GM12878 (cell line): ENCODE results near the gene PPP2R5C. TPM values are rescaled to one million over a fixed set of nuclear protein-coding genes. Genes with fewer than 3 reads are reported as not detected.
A peak's percentile ranks its signal among the peaks of the same experiment; 100 is the strongest.

Experiments
- ATAC-seq: fragments of 200-7000 bp; cut with Tn5 transposase; 3 replicates; pipeline ENCODE4 v1.9.1; 2020; ENCODE audit warnings: mild to moderate bottlenecking, moderate library complexity
- BruUV-seq: library from RNA; stranded (reverse); fragments of 400-500 nt; replicated peaks from 2 replicates; lab custom pipeline; 2021; lab: Mats Ljungman, UMichigan
- CTCF ChIA-PET: fragments of 300-600 bp; sonication (Branson Sonifier 250); formaldehyde crosslinking; extraction: SDS; loops from one replicate; lab custom pipeline; 2021; ENCODE audit warnings: inconsistent platforms; lab: Yijun Ruan, JAX
- POLR2A ChIA-PET: fragments of 350-600 bp; formaldehyde crosslinking; extraction: SDS; loops from one replicate; lab custom pipeline; 2021; ENCODE audit warnings: inconsistent platforms; lab: Charles Lee
- RAD21 ChIA-PET: fragments of 300-600 bp; sonication (Branson Sonifier 250); formaldehyde crosslinking; loops from one replicate; lab custom pipeline; 2023; ENCODE audit warnings: antibody characterized with exemption; ENCODE audit not compliant: unreplicated experiment; lab: Charles Lee
- SMC1A ChIA-PET: fragments of 300-600 bp; sonication (Branson Sonifier 250); formaldehyde crosslinking; loops from one replicate; lab custom pipeline; 2023; ENCODE audit not compliant: unreplicated experiment, uncharacterized antibody; lab: Charles Lee
- DNase-seq: peaks from one replicate; pipeline ENCODE4 v3.0.0-alpha.2; 2011; ENCODE audit warnings: low read depth, low spot score
- FAIRE-seq: peaks from 3 replicates; lab custom pipeline; 2011; peaks lifted over from hg19 to GRCh38; lab: Jason Lieb, UNC
- H2AFZ ChIP-seq: 2 replicates; pipeline ENCODE4 v1.6.0; 2011; ENCODE audit warnings: low read depth, low read length, control low read depth; ENCODE audit not compliant: control insufficient read depth
- H3K27ac ChIP-seq: 2 replicates; pipeline ENCODE4 v1.5.1; 2011; ENCODE audit warnings: control low read depth; ENCODE audit not compliant: control insufficient read depth, insufficient read depth
- H3K27me3 ChIP-seq, 2 experiments: replicated peaks in 1 of 2; 2 replicates each; pipeline versions ENCODE4 v1.6.0 to v1.6.1; 2011; ENCODE audit warnings: low read length in 1 of 2; ENCODE audit not compliant: control insufficient read depth in 2 of 2, insufficient read depth in 2 of 2
- H3K36me3 ChIP-seq, 2 experiments: 2 replicates each; pipeline ENCODE4 v1.5.1; 2011; ENCODE audit warnings: low read length in 1 of 2; ENCODE audit not compliant: control insufficient read depth in 2 of 2, insufficient read depth in 2 of 2
- H3K4me1 ChIP-seq: 2 replicates; pipeline ENCODE4 v1.6.1; 2011; ENCODE audit warnings: mild to moderate bottlenecking, low read length, moderate library complexity, mixed read lengths; ENCODE audit not compliant: control insufficient read depth, insufficient read depth
- H3K4me2 ChIP-seq: 2 replicates; pipeline ENCODE4 v1.6.0; 2011; ENCODE audit warnings: control low read depth; ENCODE audit not compliant: control insufficient read depth, insufficient read depth
- H3K4me3 ChIP-seq: fragments of 200-600 bp; sonication (generic); 2 replicates; pipeline ENCODE4 v1.5.1; 2016
- H3K79me2 ChIP-seq: 2 replicates; pipeline ENCODE4 v1.6.0; 2011; ENCODE audit warnings: low read length; ENCODE audit not compliant: control insufficient read depth, insufficient read depth
- H3K9ac ChIP-seq: 2 replicates; pipeline ENCODE4 v1.8.0; 2011; ENCODE audit warnings: low read length, control low read depth, mixed read lengths; ENCODE audit not compliant: control insufficient read depth, insufficient read depth
- H3K9me3 ChIP-seq: replicated peaks from 3 replicates; pipeline ENCODE4 v1.5.1; 2011; ENCODE audit warnings: mild to moderate bottlenecking, low read length; ENCODE audit not compliant: control insufficient read depth, insufficient read depth
- H4K20me1 ChIP-seq: 2 replicates; pipeline ENCODE4 v1.6.0; 2011; ENCODE audit not compliant: control insufficient read depth, insufficient read depth
- CHD2 ChIP-seq: IDR thresholded peaks from 2 replicates; pipeline ENCODE4 v1.6.1; 2011; ENCODE audit warnings: low read depth, low read length, improper control_type of control experiment, borderline replicate concordance
- DPF2 ChIP-seq: fragments of 450-650 bp; IDR thresholded peaks from 2 replicates; pipeline ENCODE4 v1.6.1; 2017; ENCODE audit warnings: mild to moderate bottlenecking
- E2F4 ChIP-seq: IDR thresholded peaks from 2 replicates; pipeline ENCODE4 v1.6.1; 2012; ENCODE audit warnings: low read depth, low read length, improper control_type of control experiment
- EZH2 ChIP-seq: IDR thresholded peaks from 2 replicates; pipeline ENCODE4 v1.6.1; 2012; ENCODE audit warnings: low read depth, mild to moderate bottlenecking, control low read depth, inconsistent platforms, low read length, borderline replicate concordance; ENCODE audit not compliant: control insufficient read depth
- GABPA ChIP-seq: IDR thresholded peaks from 2 replicates; pipeline ENCODE4 v1.6.1; 2014; ENCODE audit warnings: antibody characterized with exemption, low read depth, mild to moderate bottlenecking, inconsistent platforms
- HDAC2 ChIP-seq: fragments of 200-600 bp; sonication (generic); IDR thresholded peaks from 2 replicates; pipeline ENCODE4 v1.6.1; 2017
- IRF4 ChIP-seq: IDR thresholded peaks from 2 replicates; pipeline ENCODE4 v1.6.1; 2011; ENCODE audit warnings: low read depth, low read length
- KLF5 ChIP-seq: fragments of 450-650 bp; IDR thresholded peaks from 2 replicates; pipeline ENCODE4 v1.6.1; 2014; ENCODE audit warnings: mild to moderate bottlenecking; ENCODE audit not compliant: partially characterized antibody
- MYB ChIP-seq: fragments of 150-350 bp; IDR thresholded peaks from 2 replicates; pipeline ENCODE4 v1.6.1; 2014; ENCODE audit warnings: mild to moderate bottlenecking, low read depth, low read length, borderline replicate concordance
- NBN ChIP-seq: fragments of 450-650 bp; IDR thresholded peaks from 2 replicates; pipeline ENCODE4 v1.6.1; 2016
- NFYA ChIP-seq: IDR thresholded peaks from 2 replicates; pipeline ENCODE4 v1.6.1; 2011; ENCODE audit warnings: low read depth, mild to moderate bottlenecking, low read length, improper control_type of control experiment, borderline replicate concordance
- NR2C1 ChIP-seq: fragments of 450-650 bp; IDR thresholded peaks from 2 replicates; pipeline ENCODE4 v1.6.1; 2017; ENCODE audit warnings: antibody characterized with exemption, mild to moderate bottlenecking, moderate library complexity
- PRDM15 ChIP-seq: fragments of 450-650 bp; formaldehyde crosslinking; IDR thresholded peaks from 2 replicates; pipeline ENCODE4 v1.4.0; 2020; ENCODE audit warnings: mild to moderate bottlenecking, moderate library complexity
- RBBP5 ChIP-seq: fragments of 200-600 bp; sonication (generic); conservative IDR thresholded peaks from 2 replicates; pipeline ENCODE4 v1.6.1; 2016
- SMARCA5 ChIP-seq: fragments of 450-650 bp; IDR thresholded peaks from 2 replicates; pipeline ENCODE4 v1.6.1; 2017; ENCODE audit warnings: mild to moderate bottlenecking
- TAF1 ChIP-seq: IDR thresholded peaks from 2 replicates; pipeline ENCODE4 v1.6.1; 2011; ENCODE audit warnings: mild to moderate bottlenecking, low read depth, low read length, borderline replicate concordance
- TARDBP ChIP-seq: IDR thresholded peaks from 2 replicates; pipeline ENCODE4 v1.6.1; 2016; ENCODE audit warnings: borderline replicate concordance
- ZBTB4 ChIP-seq: fragments of 450-650 bp; formaldehyde crosslinking; IDR thresholded peaks from 2 replicates; pipeline ENCODE4 v1.4.0; 2022; ENCODE audit warnings: mild to moderate bottlenecking, moderate library complexity
- WGBS: methylation state at CpG from one replicate; pipeline ENCODE4 v1.1.6; 2016; ENCODE audit warnings: low lambda C conversion rate; ENCODE audit not compliant: insufficient replicate concordance, insufficient coverage; ENCODE audit errors: missing lambda C conversion rate; 5-methylcytosine and 5-hydroxymethylcytosine counted together
- in situ Hi-C: fragments of 300-500 bp; cut with MboI; formaldehyde crosslinking; loops from 9 replicates; pipeline ENCODE4 v1.14.3; 2018; ENCODE audit warnings: mixed read lengths
- intact Hi-C: fragments of 100-400 bp; cut with micrococcal nuclease; formaldehyde crosslinking; loops from one replicate; pipeline ENCODE4 v1.14.2; 2022; ENCODE audit not compliant: unreplicated experiment
- polyA plus RNA-seq, 11 experiments: library from polyadenylated mRNA; depleted of rRNA in 4 of 11; unstranded in 6 of 11; stranded (reverse) in 5 of 11; fragments of >200 nt; fragmentation: Nextera tagmentation in 4 of 11; fragmentation: Illumina TruSeq in 1 of 11; extraction: Ambion mirVana in 4 of 11; extraction: Trizol in 1 of 11; gene quantifications; 1 replicate in 1 of 11; 2 replicates in 10 of 11; pipeline versions ENCODE4 v1.2.1 to v1.2.3, GENCODE V29; 2011 to 2016; ENCODE audit warnings: inconsistent platforms in 2 of 11, missing spikeins in 2 of 11, low read depth in 1 of 11
- total RNA-seq, 4 experiments: library from RNA; depleted of rRNA in 3 of 4; stranded (reverse); fragments of >200 nt in 3 of 4; fragmentation: Illumina TruSeq in 1 of 4; extraction: Trizol in 1 of 4; gene quantifications; 2 replicates each; pipeline versions ENCODE4 v1.2.1 to v1.2.3, GENCODE V29; 2013 to 2021

Gene PPP2R5C
- total and polyA plus RNA-seq, 10 of the 15 experiments (the other 5 are each of a cell fraction or from before 2014, with no cell fraction given): 106 to 199 (median 144) TPM

GRCh38 chr14:101926085-101926484, 164.6 kb downstream of the PPP2R5C start (continued):
- no peak for TF ChIP-seq PRDM15
- TF ChIP-seq HDAC2: no peak
- TF ChIP-seq GABPA: no peak
- no peak for TF ChIP-seq KLF5
- TF ChIP-seq NFYA: no peak

GRCh38 chr14:101926620-101927019, 165.1 kb downstream of the PPP2R5C start:
- POLR2A ChIA-PET: no interaction called here
- Histone ChIP-seq H3K27me3 (no peaks in the 10 kb centered on the region), H4K20me1 (no peaks in the 10 kb centered on the region), H3K9me3 (no peaks in the 10 kb centered on the region), H3K9ac (no peak overlapping the region), H3K79me2 (no peaks in the 10 kb centered on the region), H3K36me3 (peaks cover 2 to 7% of the 10 kb centered on the region in 2 experiments; a peak in 2 of 4 replicates), H3K4me1 (no peaks in the 10 kb centered on the region), H3K4me2 (no peak overlapping the region), H2AFZ (no peak overlapping the region), H3K27ac (no peak overlapping the region), H3K4me3 (no peak overlapping the region)
- SMC1A ChIA-PET: no interaction called here
- 77% methylated on average over 5 of the region's 5 CpGs for WGBS
- CTCF ChIA-PET: interaction anchor here (0.6 to 1.7 kb wide), 3 partner anchors 83 to 436 kb away, joined by 3 to 4 read pairs (median 4); partner anchors contain the start of genes CINP and TECPR2
- intact Hi-C loops (no loop called here), in situ Hi-C loops (no loop called here)
- RAD21 ChIA-PET: no interaction called here
- ATAC-seq: no peak
- no peak for DNase-seq
- TSS peak; percentile 32 for BruUV-seq
- no peak for FAIRE-seq
- TF ChIP-seq ZBTB4 (CRISPR knock-in tag) (no peak), E2F4 (no peak), IRF4 (no peak), MYB (no peak), RBBP5 (no peak), EZH2 (no peak), NR2C1 (no peak), DPF2 (no peak), TARDBP (no peak), SMARCA5 (no peak), NBN (no peak), TAF1 (no peak), CHD2 (no peak)
